Lower leg skin (tissue), 4 donors: ENCODE results near the gene KRTAP10-4. TPM values are rescaled to one million over a fixed set of nuclear protein-coding genes. Genes with fewer than 3 reads are reported as not detected.

Source experiments
- DNase-seq, 2 donors: peaks; one replicate each; pipeline ENCODE4 v3.0.0-alpha.2; 2019; ENCODE audit warnings: low spot score in 2 of 2
- H3K4me3 ChIP-seq: fragments of 200-600 bp; sonication (generic); 2 replicates; pipeline ENCODE4 v1.5.1; 2017; ENCODE audit warnings: mild to moderate bottlenecking, low read depth; ENCODE audit not compliant: poor library complexity, severe bottlenecking
- CTCF ChIP-seq, 3 donors: fragments of 450-650 bp; IDR thresholded peaks; one replicate each; pipeline ENCODE4 v1.5.1; 2016; ENCODE audit warnings: antibody characterized with exemption in 3 of 3, mild to moderate bottlenecking in 3 of 3, moderate library complexity in 2 of 3
- POLR2A ChIP-seq, 2 donors: fragments of 450-650 bp; IDR thresholded peaks; one replicate each; pipeline ENCODE4 v1.6.1; 2016 to 2017; ENCODE audit warnings: antibody characterized with exemption in 2 of 2, mild to moderate bottlenecking in 1 of 2, moderate library complexity in 1 of 2
- WGBS, 2 donors: methylation state at CpG; one replicate each; pipeline ENCODE4 v1.1.5; 2018; 5-methylcytosine and 5-hydroxymethylcytosine counted together
- intact Hi-C: fragments of 100-400 bp; cut with DNase I; formaldehyde crosslinking; loops from one replicate; pipeline ENCODE4 v1.15.0; 2023; ENCODE audit warnings: low total_unique reads
- total RNA-seq, 4 donors: library from RNA; depleted of rRNA; stranded (reverse); fragments of >200 nt; gene quantifications; one replicate each; pipeline ENCODE4 v1.1.0, GENCODE V29; 2016

Gene KRTAP10-4
- total RNA-seq, 4 donors from 2014 or later = 6.3 TPM; not detected in 3

- WGBS, 2 donors = 81 to 84% methylated on average over 11 of the region's 11 CpGs
- no peak overlapping the region for H3K4me3 ChIP-seq
- no peak for TF ChIP-seq CTCF (IDR thresholded peaks at IDR 0.05)
- DNase-seq = peak; percentile 3 to 58
- intact Hi-C loops = no loop called here
These were observed 32.7 kb upstream of the KRTAP10-4 start for GRCh38 chr21:44540741-44541288.

- 78 to 85% methylated on average over 1 of the region's 1 CpG for WGBS, 2 donors
- intact Hi-C loops = no loop called here
- TF ChIP-seq CTCF (IDR thresholded peaks at IDR 0.05) = no peak
- no peak for DNase-seq
- no peak overlapping the region for H3K4me3 ChIP-seq
These were observed 30.8 kb upstream of the KRTAP10-4 start for GRCh38 chr21:44542716-44543115.

- TF ChIP-seq CTCF (IDR thresholded peaks at IDR 0.05) (no peak), POLR2A (IDR thresholded peaks at IDR 0.05) (no peak)
- H3K4me3 ChIP-seq = no peak overlapping the region
- 84 to 95% methylated on average over 3 of the region's 3 CpGs for WGBS, 2 donors
- intact Hi-C loops = no loop called here
- peak in 1 of 2 donors; percentile 40 for DNase-seq
These were observed 29.0 kb upstream of the KRTAP10-4 start for GRCh38 chr21:44544566-44544965.

GRCh38 chr21:44547656-44548331 lies 25.7 kb upstream of the KRTAP10-4 start:
- peak in 1 of 2 donors; percentile 53 for DNase-seq
- TF ChIP-seq POLR2A (IDR thresholded peaks at IDR 0.05) = no peak
- no peak for TF ChIP-seq CTCF (IDR thresholded peaks at IDR 0.05)
- H3K4me3 ChIP-seq = no peak overlapping the region
- 54 to 73% methylated on average over 5 of the region's 5 CpGs for WGBS, 2 donors
- intact Hi-C loops = no loop called here

- 41% methylated on average over 13 of the region's 13 CpGs for WGBS, 2 donors
- intact Hi-C loops = no loop called here
- TF ChIP-seq POLR2A (IDR thresholded peaks at IDR 0.05) (no peak), CTCF (IDR thresholded peaks at IDR 0.05) (no peak)
- H3K4me3 ChIP-seq = no peak overlapping the region
- DNase-seq = peak in 1 of 2 donors; percentile 75
These were observed 25.1 kb upstream of the KRTAP10-4 start for GRCh38 chr21:44548381-44548780.

- no peak for TF ChIP-seq CTCF (IDR thresholded peaks at IDR 0.05)
- TF ChIP-seq POLR2A (IDR thresholded peaks at IDR 0.05) = no peak
- intact Hi-C loops = no loop called here
- WGBS, 2 donors = 20 to 32% methylated on average over 14 of the region's 14 CpGs
- DNase-seq = peak in 1 of 2 donors; percentile 42
- no peak overlapping the region for H3K4me3 ChIP-seq
These were observed 24.6 kb upstream of the KRTAP10-4 start for GRCh38 chr21:44548922-44549321.
